ENCODE measurements around the gene BCL2L15. TPM values are rescaled to one million over a fixed set of nuclear protein-coding genes. Genes with fewer than 3 reads are reported as not detected.

BCL2L15 gene
- total and polyA plus RNA-seq, 2 donors (not counting 3 experiments of a cell fraction or from before 2014, with no cell fraction given) = 0.28 to 0.29 TPM

DNA sequence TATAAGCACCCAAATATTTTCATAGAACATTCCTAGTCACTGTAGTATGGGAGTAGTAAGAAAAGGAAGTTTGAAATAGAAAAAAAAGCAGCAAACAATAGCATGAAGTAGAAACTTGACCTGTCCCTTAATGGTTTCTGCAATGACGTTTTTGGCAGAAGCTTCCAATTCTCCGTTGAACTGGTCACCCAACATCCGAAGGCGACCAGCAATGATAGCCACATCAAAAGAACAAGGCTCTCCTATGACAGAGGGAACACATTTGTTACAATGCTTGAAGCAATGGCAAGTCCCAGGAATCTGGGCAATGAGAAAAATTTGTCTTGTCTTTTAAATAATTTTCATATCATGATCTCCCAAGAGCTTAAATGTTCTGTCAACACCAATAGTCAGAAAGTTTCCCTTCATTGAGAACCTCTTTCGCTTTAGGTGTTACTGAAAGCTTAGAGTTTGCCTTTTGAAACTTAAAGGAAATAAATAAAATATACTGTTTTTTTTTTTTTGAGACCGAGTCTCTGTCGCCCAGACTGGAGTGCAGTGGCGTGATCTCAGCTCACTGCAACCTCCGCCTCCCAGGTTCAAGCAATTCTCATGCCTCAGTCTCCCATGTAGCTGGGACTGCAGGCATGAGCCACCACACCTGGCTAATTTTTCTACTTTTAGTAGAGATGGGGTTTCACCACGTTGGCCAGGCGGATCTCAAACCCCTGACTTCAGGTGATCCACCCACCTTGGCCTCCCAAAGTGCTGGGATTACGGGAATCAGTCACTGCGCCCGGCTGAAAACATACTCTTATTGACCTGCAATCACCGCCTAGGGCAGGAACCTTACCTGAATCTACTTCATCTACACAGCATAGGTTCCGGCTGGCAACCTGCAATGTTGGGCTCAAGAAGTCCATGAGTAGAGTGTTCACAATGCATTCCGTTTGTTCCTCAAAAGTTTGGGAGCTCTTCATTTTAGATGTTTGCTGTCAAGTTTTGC, 672 bp downstream of the BCL2L15 start:
- Histone ChIP-seq H3K4me3 (replicated peaks in 1 of 3; ENCODE audit: insufficient read depth in 1 of 3, low read depth in 1 of 3, low read length in 3 of 3) (no peak overlapping the region), H3K9ac (replicated peaks; ENCODE audit: extremely low read depth, insufficient read depth, low read length) (no peak overlapping the region), H3K4me1 (ENCODE audit: control insufficient read depth, extremely low read depth, insufficient read depth, low read length) (no peaks in the 10 kb centered on the region), H3K79me2 (ENCODE audit: control insufficient read depth, insufficient read depth, low read length) (no peaks in the 10 kb centered on the region), H3K4me2 (ENCODE audit: insufficient read depth, low read length) (no peak overlapping the region), H3K27ac (ENCODE audit: insufficient read depth, low read depth, low read length) (no peak overlapping the region), H3K27me3 (ENCODE audit: control insufficient read depth in 2 of 2, insufficient read depth in 2 of 2, low read length in 2 of 2) (no peaks in the 10 kb centered on the region), H3K9me1 (replicated peaks; ENCODE audit: control insufficient read depth, extremely low read depth, insufficient read depth, low read length) (no peaks in the 10 kb centered on the region), H4K20me1 (replicated peaks; ENCODE audit: control insufficient read depth, extremely low read depth, insufficient read depth, low read length) (no peaks in the 10 kb centered on the region), H3K9me3 (replicated peaks; ENCODE audit: control insufficient read depth, insufficient read depth, low read length) (no peaks in the 10 kb centered on the region), H3K36me3 (ENCODE audit: control insufficient read depth in 2 of 2, extremely low read depth in 1 of 2, insufficient read depth in 2 of 2, low read length in 2 of 2) (no peaks in the 10 kb centered on the region), H2AFZ (ENCODE audit: low read depth, low read length) (no peak overlapping the region)
- ChIA-PET POLR2A (no interaction called here), CTCF (no interaction called here)
- TF ChIP-seq EZH2 (IDR thresholded peaks at IDR 0.05; ENCODE audit: borderline replicate concordance, low read depth, low read length, severe bottlenecking) = no peak
- no peak for TF ChIP-seq POLR2A (IDR thresholded peaks at IDR 0.05; ENCODE audit: low read depth, low read length)
- TF ChIP-seq, protein P1, sequence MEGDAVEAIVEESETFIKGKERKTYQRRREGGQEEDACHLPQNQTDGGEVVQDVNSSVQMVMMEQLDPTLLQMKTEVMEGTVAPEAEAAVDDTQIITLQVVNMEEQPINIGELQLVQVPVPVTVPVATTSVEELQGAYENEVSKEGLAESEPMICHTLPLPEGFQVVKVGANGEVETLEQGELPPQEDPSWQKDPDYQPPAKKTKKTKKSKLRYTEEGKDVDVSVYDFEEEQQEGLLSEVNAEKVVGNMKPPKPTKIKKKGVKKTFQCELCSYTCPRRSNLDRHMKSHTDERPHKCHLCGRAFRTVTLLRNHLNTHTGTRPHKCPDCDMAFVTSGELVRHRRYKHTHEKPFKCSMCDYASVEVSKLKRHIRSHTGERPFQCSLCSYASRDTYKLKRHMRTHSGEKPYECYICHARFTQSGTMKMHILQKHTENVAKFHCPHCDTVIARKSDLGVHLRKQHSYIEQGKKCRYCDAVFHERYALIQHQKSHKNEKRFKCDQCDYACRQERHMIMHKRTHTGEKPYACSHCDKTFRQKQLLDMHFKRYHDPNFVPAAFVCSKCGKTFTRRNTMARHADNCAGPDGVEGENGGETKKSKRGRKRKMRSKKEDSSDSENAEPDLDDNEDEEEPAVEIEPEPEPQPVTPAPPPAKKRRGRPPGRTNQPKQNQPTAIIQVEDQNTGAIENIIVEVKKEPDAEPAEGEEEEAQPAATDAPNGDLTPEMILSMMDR (IDR thresholded peaks at IDR 0.05; ENCODE audit: extremely low read depth in 1 of 2, insufficient read depth in 1 of 2, low read depth in 1 of 2, low read length in 2 of 2) = no peak
- TF ChIP-seq, protein P2, sequence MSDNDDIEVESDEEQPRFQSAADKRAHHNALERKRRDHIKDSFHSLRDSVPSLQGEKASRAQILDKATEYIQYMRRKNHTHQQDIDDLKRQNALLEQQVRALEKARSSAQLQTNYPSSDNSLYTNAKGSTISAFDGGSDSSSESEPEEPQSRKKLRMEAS (IDR thresholded peaks at IDR 0.05; ENCODE audit: insufficient read depth, insufficient read length) = no peak
- no peak for TF ChIP-seq JUN (IDR thresholded peaks at IDR 0.05; ENCODE audit: borderline replicate concordance, insufficient read depth, insufficient read length, low read depth)
- no peak for TF ChIP-seq FOS (IDR thresholded peaks at IDR 0.05; ENCODE audit: borderline replicate concordance, insufficient read depth, low read length)
- no peak for TF ChIP-seq POLR2AphosphoS5 (IDR thresholded peaks at IDR 0.05; ENCODE audit: insufficient read depth, low read depth, low read length)
- no peak for TF ChIP-seq GATA2 (IDR thresholded peaks at IDR 0.05; ENCODE audit: insufficient read depth, insufficient read length, low read depth, low read length)
- no peak for TF ChIP-seq MYC (IDR thresholded peaks at IDR 0.05; ENCODE audit: low read depth, low read length)
- DNase-seq (ENCODE audit: low read depth, low spot score) = no peak
- FAIRE-seq = no peak
- dilution Hi-C loops (cut with MboI; ENCODE audit: extremely low pct_ligation_motif_present, low sequenced_read_pairs) = no loop called here
- BruUV-seq (replicated peaks) = no TSS peak
- intact Hi-C loops (cut with micrococcal nuclease) = no loop called here

Data from endothelial cell of umbilical vein (primary cell).